CD4-positive, alpha-beta T cell (primary cell): ENCODE measurements around the gene ULK4. TPM values are rescaled to one million over a fixed set of nuclear protein-coding genes. Genes with fewer than 3 reads are reported as not detected.
"Not testable (repeated sequence)": the region's sequence is repeated elsewhere in the genome, so short reads cannot be mapped to it uniquely, and the experiment has no call there.

Experiments used
- ATAC-seq: fragments of 200-7000 bp; cut with Tn5 transposase; one replicate; pipeline ENCODE4 v1.10.0; 2022; ENCODE audit warnings: mild to moderate bottlenecking; ENCODE audit not compliant: poor library complexity
- CTCF ChIA-PET: fragments of 350-600 bp; sonication (Branson Sonifier 250); formaldehyde crosslinking; loops from one replicate; lab custom pipeline; 2021; ENCODE audit warnings: antibody characterized with exemption, inconsistent platforms; lab: Charles Lee
- POLR2A ChIA-PET: fragments of 350-600 bp; sonication (Branson Sonifier 250); formaldehyde crosslinking; loops from one replicate; lab custom pipeline; 2021; ENCODE audit warnings: antibody characterized with exemption, inconsistent platforms; lab: Charles Lee
- DNase-seq, 14 experiments: peaks; one replicate each; pipeline ENCODE4 v3.0.0-alpha.2; 2013 to 2020; ENCODE audit warnings: mixed read lengths in 2 of 14
- H3K27ac ChIP-seq, 2 donors: one replicate each; pipeline versions ENCODE4 v1.5.1 to v1.7.0; 2013; ENCODE audit warnings: low read length in 2 of 2, low read depth in 1 of 2, mild to moderate bottlenecking in 1 of 2
- H3K27me3 ChIP-seq, 2 experiments: 1 replicate in 1 of 2; 2 replicates in 1 of 2; pipeline versions ENCODE4 v1.6.1 to v1.7.0; 2013; ENCODE audit warnings: low read length in 2 of 2, control low read depth in 1 of 2, mild to moderate bottlenecking in 1 of 2, moderate library complexity in 1 of 2; ENCODE audit not compliant: insufficient read depth in 2 of 2, control insufficient read depth in 1 of 2
- H3K36me3 ChIP-seq: one replicate; pipeline ENCODE4 v1.6.1; 2013; ENCODE audit warnings: low read length, control low read depth; ENCODE audit not compliant: insufficient read depth
- H3K4me1 ChIP-seq: one replicate; pipeline ENCODE4 v1.6.1; 2013; ENCODE audit warnings: low read length, control low read depth; ENCODE audit not compliant: insufficient read depth
- H3K4me3 ChIP-seq: one replicate; pipeline ENCODE4 v1.5.1; 2013; ENCODE audit warnings: mild to moderate bottlenecking, low read length, moderate library complexity
- H3K9me3 ChIP-seq, 2 experiments: 1 replicate in 1 of 2; 2 replicates in 1 of 2; pipeline versions ENCODE4 v1.6.1 to v1.7.0; 2013; ENCODE audit warnings: low read length in 2 of 2, mild to moderate bottlenecking in 2 of 2, control low read depth in 1 of 2, moderate library complexity in 1 of 2; ENCODE audit not compliant: control insufficient read depth in 1 of 2, insufficient read depth in 1 of 2
- H3K27ac Mint-ChIP-seq: one replicate; pipeline ENCODE4 v1.8.0; 2020; ENCODE audit warnings: mixed read lengths
- H3K27me3 Mint-ChIP-seq: one replicate; pipeline ENCODE4 v1.8.0; 2021; ENCODE audit warnings: mixed read lengths
- H3K36me3 Mint-ChIP-seq: one replicate; pipeline ENCODE4 v1.8.0; 2021; ENCODE audit warnings: low read depth, mixed read lengths
- H3K4me1 Mint-ChIP-seq: one replicate; pipeline ENCODE4 v1.8.0; 2021; ENCODE audit warnings: low read depth, mixed read lengths
- H3K4me3 Mint-ChIP-seq: one replicate; pipeline ENCODE4 v1.8.0; 2020; ENCODE audit warnings: mild to moderate bottlenecking, mixed read lengths
- H3K9me3 Mint-ChIP-seq: one replicate; pipeline ENCODE4 v1.8.0; 2020; ENCODE audit warnings: mixed read lengths
- CTCF ChIP-seq: fragments of 200-600 bp; IDR thresholded peaks from one replicate; pipeline ENCODE4 v1.8.0; 2022; ENCODE audit warnings: antibody characterized with exemption, mild to moderate bottlenecking
- intact Hi-C, 2 experiments: fragments of 100-400 bp; cut with DNase I in 1 of 2; cut with micrococcal nuclease in 1 of 2; formaldehyde crosslinking; loops; one replicate each; pipeline versions ENCODE4 v1.15.1 to v1.9.0; 2023 to 2025; cut with DNase I, micrococcal nuclease
- total RNA-seq, 174 experiments: library from RNA in 2 of 174; stranded (reverse) in 2 of 174; gene quantifications; one replicate each; pipeline ENCODE4 v1.2.3 and lab custom pipeline; 2021 to 2026

The ULK4 gene
- total RNA-seq, 2 experiments from 2014 or later = 23.8 to 28.6 TPM

- no peaks in the 10 kb centered on the region for H3K4me1 Mint-ChIP-seq
- POLR2A ChIA-PET = no interaction called here
- DNase-seq (no peak), ATAC-seq (no peak)
- Histone ChIP-seq H3K4me3 (no peak overlapping the region), H3K9me3 (no peaks in the 10 kb centered on the region), H3K27ac (no peak overlapping the region), H3K27me3 (no peaks in the 10 kb centered on the region), H3K36me3 (no peaks in the 10 kb centered on the region), H3K4me1 (no peaks in the 10 kb centered on the region)
- H3K9me3 Mint-ChIP-seq = no peaks in the 10 kb centered on the region
- H3K36me3 Mint-ChIP-seq = peaks cover 29% of the 10 kb centered on the region
- no peak overlapping the region for H3K4me3 Mint-ChIP-seq
- H3K27me3 Mint-ChIP-seq = no peaks in the 10 kb centered on the region
- CTCF ChIA-PET = no interaction called here
- intact Hi-C loops = no loop called here
- H3K27ac Mint-ChIP-seq = no peak overlapping the region
- no peak for TF ChIP-seq CTCF
Measured at GRCh38 chr3:41569632-41570305, 392.1 kb downstream of the ULK4 start.

GRCh38 chr3:41565948-41566514 lies 395.9 kb downstream of the ULK4 start:
- Mint-ChIP-seq H3K4me1 (no peaks in the 10 kb centered on the region), H3K27me3 (no peaks in the 10 kb centered on the region), H3K4me3 (no peak overlapping the region), H3K27ac (no peak overlapping the region), H3K36me3 (peaks cover 43% of the 10 kb centered on the region), H3K9me3 (no peaks in the 10 kb centered on the region)
- ChIA-PET POLR2A (no interaction called here), CTCF (no interaction called here)
- Histone ChIP-seq H3K36me3 (no peaks in the 10 kb centered on the region), H3K9me3 (no peaks in the 10 kb centered on the region), H3K27me3 (no peaks in the 10 kb centered on the region), H3K4me1 (no peaks in the 10 kb centered on the region), H3K27ac (no peak overlapping the region), H3K4me3 (no peak overlapping the region)
- TF ChIP-seq CTCF = no peak
- ATAC-seq (no peak), DNase-seq (no peak)
- intact Hi-C loops = no loop called here

- ChIA-PET CTCF (no interaction called here), POLR2A (no interaction called here)
- H3K4me1 ChIP-seq = no peaks in the 10 kb centered on the region
- H3K4me1 Mint-ChIP-seq = no peaks in the 10 kb centered on the region
- ATAC-seq = no peak
- no peaks in the 10 kb centered on the region for H3K9me3 ChIP-seq
- H3K36me3 Mint-ChIP-seq = peaks cover 44% of the 10 kb centered on the region
- H3K27me3 ChIP-seq = no peaks in the 10 kb centered on the region
- no peak overlapping the region for H3K27ac Mint-ChIP-seq
- H3K9me3 Mint-ChIP-seq = peaks cover 2% of the 10 kb centered on the region
- no peak overlapping the region for H3K4me3 Mint-ChIP-seq
- no peak overlapping the region for H3K4me3 ChIP-seq
- no peaks in the 10 kb centered on the region for H3K27me3 Mint-ChIP-seq
- no peak for DNase-seq
- H3K36me3 ChIP-seq = no peaks in the 10 kb centered on the region
- intact Hi-C loops = no loop called here
- H3K27ac ChIP-seq = no peak overlapping the region
- no peak for TF ChIP-seq CTCF
Measured at GRCh38 chr3:41565003-41565402, 396.9 kb downstream of the ULK4 start.

GRCh38 chr3:41556245-41556644 lies 405.7 kb downstream of the ULK4 start:
- intact Hi-C loops = not testable (repeated sequence)

More at GRCh38 chr3:41556245-41556644, 405.7 kb downstream of the ULK4 start:
- ATAC-seq, H3K4me3 Mint-ChIP-seq, H3K27ac ChIP-seq, CTCF ChIA-PET, H3K9me3 ChIP-seq, H3K27ac Mint-ChIP-seq, POLR2A ChIA-PET, H3K4me1 ChIP-seq, H3K4me3 ChIP-seq, H3K27me3 ChIP-seq, H3K9me3 Mint-ChIP-seq, H3K27me3 Mint-ChIP-seq, H3K4me1 Mint-ChIP-seq, DNase-seq, H3K36me3 ChIP-seq: not testable (repeated sequence)
- peaks cover 39% of the 10 kb centered on the region for H3K36me3 Mint-ChIP-seq
